Heart left ventricle (tissue), 16 donors: ENCODE data around the gene CAPN10. TPM values are rescaled to one million over a fixed set of nuclear protein-coding genes. Genes with fewer than 3 reads are reported as not detected.
A peak's percentile ranks its signal among the peaks of the same experiment; 100 is the strongest.
"Not testable (repeated sequence)": the region's sequence is repeated elsewhere in the genome, so short reads cannot be mapped to it uniquely, and the experiment has no call there.

Experiments
- ATAC-seq, 4 donors: fragments of 200-7000 bp; cut with Tn5 transposase; one replicate each; pipeline ENCODE4 v1.9.1; 2020 to 2022; ENCODE audit warnings: moderate library complexity in 4 of 4, mild to moderate bottlenecking in 3 of 4, moderate number of reproducible peaks in 1 of 4
- DNase-seq, 5 donors: peaks; one replicate each; pipeline ENCODE4 v3.0.0-alpha.2; 2020
- H3K27ac ChIP-seq, 12 donors: fragments of 200-600 bp; sonication (generic) in 4 of 12; one replicate each; pipeline versions ENCODE4 v1.5.0 to v1.8.0; 2016 to 2022; ENCODE audit warnings: mild to moderate bottlenecking in 2 of 12
- H3K27me3 ChIP-seq, 9 donors: fragments of 200-600 bp; sonication (generic) in 2 of 9; one replicate each; pipeline versions ENCODE4 v1.5.1 to v1.8.0; 2016 to 2022; ENCODE audit warnings: mild to moderate bottlenecking in 3 of 9
- H3K36me3 ChIP-seq, 9 donors: fragments of 200-600 bp; sonication (generic) in 2 of 9; one replicate each; pipeline versions ENCODE4 v1.5.0 to v1.8.0; 2018 to 2022; ENCODE audit warnings: mild to moderate bottlenecking in 2 of 9
- H3K4me1 ChIP-seq, 12 donors: fragments of 200-600 bp; sonication (generic) in 4 of 12; one replicate each; pipeline versions ENCODE4 v1.5.0 to v1.8.0; 2016 to 2022; ENCODE audit warnings: mild to moderate bottlenecking in 3 of 12
- H3K4me3 ChIP-seq, 12 donors: fragments of 200-600 bp; sonication (generic) in 4 of 12; one replicate each; pipeline versions ENCODE4 v1.5.0 to v1.8.0; 2017 to 2022; ENCODE audit warnings: mild to moderate bottlenecking in 9 of 12, moderate library complexity in 4 of 12
- H3K9me3 ChIP-seq, 12 donors: fragments of 200-600 bp; sonication (generic) in 4 of 12; one replicate each; pipeline versions ENCODE4 v1.5.0 to v1.8.0; 2016 to 2022; ENCODE audit warnings: mild to moderate bottlenecking in 1 of 12
- POLR2A ChIP-seq, 2 donors: fragments of 450-650 bp; IDR thresholded peaks; one replicate each; pipeline ENCODE4 v1.6.1; 2017; ENCODE audit warnings: antibody characterized with exemption in 2 of 2, mild to moderate bottlenecking in 2 of 2, moderate library complexity in 2 of 2
- WGBS, 4 donors: extraction: QIAGEN DNeasy Blood & Tissue Kit in 2 of 4; methylation state at CpG; one replicate each; pipeline versions ENCODE4 v1.1.5 to v1.1.7; 2013 to 2018; 5-methylcytosine and 5-hydroxymethylcytosine counted together
- intact Hi-C, 10 donors: fragments of 100-400 bp; cut with DNase I; formaldehyde crosslinking; loops; one replicate each; pipeline versions ENCODE4 v1.11.1 to v1.14.2; 2022
- polyA plus RNA-seq, 2 donors: library from polyadenylated mRNA; stranded (reverse); fragments of 200-250 nt; gene quantifications; one replicate each; pipeline ENCODE4 v1.2.3, GENCODE V29; 2013
- total RNA-seq, 9 donors: library from RNA; depleted of rRNA in 2 of 9; stranded (reverse); fragments of >200 nt in 2 of 9; fragmentation: NEBNext Ultra II Directional in 3 of 9; extraction: Animal tissue kit (Norgen Biotek cat#: 25700) in 3 of 9; gene quantifications; one replicate each; pipeline versions ENCODE4 v1.1.0 to v1.2.4, GENCODE V29; 2016 to 2023
- TF ChIP-seq, protein P1 (sequence below), 12 donors: fragments of 200-600 bp; sonication (generic) in 4 of 12; IDR thresholded peaks; one replicate each; pipeline versions ENCODE4 v1.5.0 to v1.8.0; 2018 to 2022; ENCODE audit warnings: antibody characterized with exemption in 12 of 12, mild to moderate bottlenecking in 5 of 12
- donor health status: ischemic (EF 13 %, LVEDD 7.1; RV severe dilation, severe dysfunction).
- donor health status: healthy with polysubstance abuse.
- donor health status: DM: no; HTN: yes; CAD: no.
- donor health status: DM: no; HTN: no; CAD: no.
- donor health status: ischemic (EF 25% LVEDD 6.9; RV normal size, moderate dysfunction).
- donor health status: ischemic (EF 25% LVEDD 5.7; RV mildly dilated, moderate dysfunction).
- donor health status: healthy.
- donor health status: DM: yes; HTN: yes; CAD: no.
- donor health status: ischemic (EF 35%, LVEDD 5.7; RV mildly dilated, moderate dysfunction).
- donor health status: nonischemic (EF 11% LVEDD 7.7; RV severe dilation, severe dysfunction).
- donor health status: DM: yes; HTN: yes; CAD: no.
- donor health status: PGD.
- donor health status: ischemic (EF 29% LVEDD 5.4; RV normal size, mild dysfunction).
- donor health status: nonischemic (EF 23%, LVEDD 6.1; RV moderate dilation, normal function).

CAPN10 gene
- total and polyA plus RNA-seq, 11 donors, result 14.9 to 39.7 (median 21.9) TPM

DNA sequence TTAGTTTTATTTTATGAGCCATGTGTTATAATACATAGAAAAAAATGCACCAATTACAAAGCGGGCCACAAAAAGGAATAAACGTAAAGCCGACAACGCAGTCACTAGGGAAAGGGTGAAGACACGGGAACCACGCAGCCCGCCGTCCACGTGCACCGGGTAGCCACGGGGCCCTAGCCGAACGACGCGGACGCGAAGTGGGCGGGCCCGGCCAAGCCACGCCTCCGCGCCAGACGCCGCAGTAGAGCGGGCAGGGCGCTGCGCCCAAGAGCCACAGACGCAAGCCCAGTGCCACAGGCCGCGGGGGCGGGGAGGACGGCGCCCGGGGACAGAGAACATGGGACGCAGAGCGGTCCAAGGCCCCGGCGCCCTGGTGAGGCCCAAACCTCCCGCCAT, 26.5 kb upstream of the CAPN10 start, which contains the start of gene DUSP28:
Gene DUSP28 (plus strand): TSS at position 274 of the 396 bp plus-strand sequence. CDS start 328 bp downstream, outside the sequence.
- TF ChIP-seq, protein P1, sequence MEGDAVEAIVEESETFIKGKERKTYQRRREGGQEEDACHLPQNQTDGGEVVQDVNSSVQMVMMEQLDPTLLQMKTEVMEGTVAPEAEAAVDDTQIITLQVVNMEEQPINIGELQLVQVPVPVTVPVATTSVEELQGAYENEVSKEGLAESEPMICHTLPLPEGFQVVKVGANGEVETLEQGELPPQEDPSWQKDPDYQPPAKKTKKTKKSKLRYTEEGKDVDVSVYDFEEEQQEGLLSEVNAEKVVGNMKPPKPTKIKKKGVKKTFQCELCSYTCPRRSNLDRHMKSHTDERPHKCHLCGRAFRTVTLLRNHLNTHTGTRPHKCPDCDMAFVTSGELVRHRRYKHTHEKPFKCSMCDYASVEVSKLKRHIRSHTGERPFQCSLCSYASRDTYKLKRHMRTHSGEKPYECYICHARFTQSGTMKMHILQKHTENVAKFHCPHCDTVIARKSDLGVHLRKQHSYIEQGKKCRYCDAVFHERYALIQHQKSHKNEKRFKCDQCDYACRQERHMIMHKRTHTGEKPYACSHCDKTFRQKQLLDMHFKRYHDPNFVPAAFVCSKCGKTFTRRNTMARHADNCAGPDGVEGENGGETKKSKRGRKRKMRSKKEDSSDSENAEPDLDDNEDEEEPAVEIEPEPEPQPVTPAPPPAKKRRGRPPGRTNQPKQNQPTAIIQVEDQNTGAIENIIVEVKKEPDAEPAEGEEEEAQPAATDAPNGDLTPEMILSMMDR (IDR thresholded peaks at IDR 0.05), result no peak
- TF ChIP-seq POLR2A (IDR thresholded peaks at IDR 0.05), result peak; percentile 68 to 90
- DNase-seq (peak; percentile 92 to 96 (median 94)), ATAC-seq (peak; percentile 69 to 86 (median 82))
- H3K4me3 ChIP-seq, result peak within 1 kb of the TSS; percentile 43 to 94 (median 90)
- peaks cover 0 to 12% (median 0%) of the 10 kb centered on the region in 9 donors for H3K36me3 ChIP-seq
- H3K4me1 ChIP-seq, result peaks cover 7 to 75% (median 39%) of the 10 kb centered on the region in 12 donors
- H3K27me3 ChIP-seq, result peaks cover 0 to 3% (median 0%) of the 10 kb centered on the region in 9 donors
- no peaks in the 10 kb centered on the region for H3K9me3 ChIP-seq
- H3K27ac ChIP-seq, result peak within 1 kb of the TSS; percentile 99 to 100 (median 100)
- intact Hi-C loops, result loop anchor here in 3 of 10 donors (2.0 to 10.0 kb wide), 4 partner anchors 27 to 535 kb away; partner anchors contain the start of genes CAPN10 (in 2 of the 3), NDUFA10 (in 1 of the 3) and SNED1 (in 1 of the 3)
- 1% methylated on average over 29 to 39 of the region's 39 CpGs for WGBS, 4 donors

DNA sequence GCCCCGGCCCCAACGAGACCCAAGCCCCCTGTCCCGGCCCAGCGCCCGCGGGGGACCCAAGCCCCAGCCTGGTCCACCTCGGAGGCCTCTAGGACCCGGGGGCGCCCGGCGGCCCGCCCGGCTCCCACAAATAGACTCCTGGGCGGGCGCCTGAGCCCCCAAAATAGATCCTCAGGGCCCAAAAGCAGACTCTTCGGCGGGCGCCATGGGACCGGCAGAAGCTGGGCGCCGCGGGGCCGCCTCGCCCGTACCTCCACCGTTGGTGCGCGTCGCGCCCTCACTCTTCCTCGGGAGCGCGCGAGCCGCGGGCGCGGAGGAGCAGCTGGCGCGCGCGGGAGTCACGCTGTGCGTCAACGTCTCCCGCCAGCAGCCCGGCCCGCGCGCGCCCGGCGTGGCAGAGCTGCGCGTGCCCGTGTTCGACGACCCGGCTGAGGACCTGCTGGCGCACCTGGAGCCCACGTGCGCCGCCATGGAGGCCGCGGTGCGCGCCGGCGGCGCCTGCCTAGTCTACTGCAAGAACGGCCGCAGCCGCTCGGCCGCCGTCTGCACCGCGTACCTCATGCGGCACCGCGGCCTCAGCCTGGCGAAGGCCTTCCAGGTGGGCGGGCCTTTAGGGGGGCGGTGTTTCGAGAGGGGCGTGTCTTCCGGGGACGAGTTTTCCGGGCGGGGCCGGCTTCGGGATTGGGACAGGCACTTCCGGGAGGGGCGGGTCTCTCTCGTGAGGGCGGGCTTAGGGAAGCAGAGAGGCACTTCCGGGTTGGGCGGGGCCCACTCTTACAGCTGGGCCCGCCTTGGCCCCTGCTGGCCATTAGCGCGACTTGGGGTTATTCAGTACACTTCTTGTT, 25.8 kb upstream of the CAPN10 start:
- peak; percentile 14 to 77 for TF ChIP-seq POLR2A (IDR thresholded peaks at IDR 0.05)
- TF ChIP-seq, protein P1 (IDR thresholded peaks at IDR 0.05), result peak in 11 of 12 donors; percentile 11 to 52 (median 28)
- H3K9me3 ChIP-seq, result no peaks in the 10 kb centered on the region
- peak overlapping the region; percentile 99 to 100 (median 100) for H3K27ac ChIP-seq
- ATAC-seq, result peak; percentile 86 to 95 (median 92)
- peak overlapping the region; percentile 43 to 94 (median 90) for H3K4me3 ChIP-seq
- intact Hi-C loops, result loop anchor here in 3 of 10 donors (1.0 to 10.0 kb wide), 5 partner anchors 26 to 536 kb away; partner anchors contain the start of genes CAPN10 (in 3 of the 3), NDUFA10 (in 1 of the 3) and SNED1 (in 1 of the 3)
- peaks cover 0 to 3% (median 0%) of the 10 kb centered on the region in 9 donors for H3K27me3 ChIP-seq
- peak; percentile 100 for DNase-seq
- peaks cover 0 to 12% (median 0%) of the 10 kb centered on the region in 9 donors for H3K36me3 ChIP-seq
- 0 to 1% (median 0%) methylated on average over 24 to 101 of the region's 101 CpGs for WGBS, 4 donors
- H3K4me1 ChIP-seq, result peaks cover 7 to 81% (median 45%) of the 10 kb centered on the region in 12 donors

DNA sequence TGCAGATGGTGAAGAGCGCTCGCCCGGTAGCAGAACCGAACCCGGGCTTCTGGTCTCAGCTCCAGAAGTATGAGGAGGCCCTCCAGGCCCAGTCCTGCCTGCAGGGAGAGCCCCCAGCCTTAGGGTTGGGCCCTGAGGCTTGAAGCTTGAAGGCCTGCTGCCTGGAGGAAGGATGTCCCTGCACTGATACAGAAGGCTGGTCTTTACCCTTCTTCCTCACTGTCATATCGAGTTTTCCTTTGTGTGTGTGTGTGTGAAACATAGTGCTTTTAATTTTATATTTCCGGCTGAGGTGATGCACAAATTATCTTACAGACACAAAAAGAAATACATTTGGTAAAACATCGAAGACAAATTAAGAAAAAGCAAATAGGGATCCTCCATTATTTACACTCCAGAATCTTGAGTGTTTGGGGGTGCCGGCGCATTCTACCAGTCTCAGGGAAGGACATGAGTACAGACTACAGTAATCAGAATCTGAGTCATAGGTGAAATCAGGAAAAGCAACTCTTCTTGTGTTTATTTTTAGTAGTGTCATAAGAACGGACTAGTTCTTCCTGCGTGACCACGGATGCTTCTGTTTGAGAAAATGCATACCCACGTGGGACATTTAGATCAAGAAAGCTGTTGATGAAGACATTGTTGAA, 25.1 kb upstream of the CAPN10 start:
- H3K9me3 ChIP-seq, result no peaks in the 10 kb centered on the region
- H3K4me3 ChIP-seq, result peak overlapping the region; percentile 37 to 94 (median 90)
- TF ChIP-seq, protein P1 (IDR thresholded peaks at IDR 0.05), result peak in 2 of 12 donors; percentile 2 to 15
- TF ChIP-seq POLR2A (IDR thresholded peaks at IDR 0.05), result peak in 1 of 2 donors; percentile 64
- WGBS, 4 donors, result 14 to 33% (median 19%) methylated on average over 9 to 14 of the region's 14 CpGs
- peaks cover 0 to 12% (median 0%) of the 10 kb centered on the region in 9 donors for H3K36me3 ChIP-seq
- H3K27me3 ChIP-seq, result peaks cover 0 to 3% (median 0%) of the 10 kb centered on the region in 9 donors
- H3K27ac ChIP-seq, result peak overlapping the region; percentile 75 to 100 (median 100)
- intact Hi-C loops, result loop anchor here in 3 of 10 donors (1.0 to 10.0 kb wide), 5 partner anchors 25 to 537 kb away; partner anchors contain the start of genes CAPN10 (in 3 of the 3), NDUFA10 (in 1 of the 3) and SNED1 (in 1 of the 3)
- DNase-seq (no peak), ATAC-seq (peak in 2 of 4 donors; percentile 1 to 3)
- H3K4me1 ChIP-seq, result peaks cover 7 to 88% (median 51%) of the 10 kb centered on the region in 12 donors

DNA sequence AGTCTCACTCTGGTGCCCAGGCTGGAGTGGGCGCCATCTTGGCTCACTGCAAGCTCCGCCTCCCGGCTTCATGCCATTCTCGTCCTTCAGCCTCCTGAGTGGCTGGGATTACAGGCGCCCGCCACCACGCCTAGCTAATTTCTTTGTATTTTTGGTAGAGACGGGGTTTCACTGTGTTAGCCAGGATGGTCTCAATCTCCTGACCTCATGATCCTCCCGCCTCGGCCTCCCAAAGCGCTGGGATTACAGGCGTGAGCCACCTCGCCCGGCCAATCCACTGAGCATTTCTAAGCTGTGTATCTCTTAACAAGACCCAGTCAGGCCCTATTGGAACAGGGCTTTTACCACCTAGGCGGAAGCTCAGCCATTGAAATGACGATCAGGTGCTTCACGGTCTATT, 23.3 kb upstream of the CAPN10 start:
- 93 to 99% (median 97%) methylated on average over 17 of the region's 17 CpGs for WGBS, 4 donors
- H3K27ac ChIP-seq, result peak overlapping the region in 1 of 12 donors; percentile 100
- intact Hi-C loops, result loop anchor here in 2 of 10 donors (10.0 kb wide), 3 partner anchors 328 to 538 kb away; partner anchors contain the start of genes NDUFA10 (in 1 of the 2) and SNED1 (in 1 of the 2)
- H3K9me3 ChIP-seq, ATAC-seq, H3K27me3 ChIP-seq, H3K4me3 ChIP-seq: not testable (repeated sequence)
- H3K4me1 ChIP-seq, result peaks cover 10 to 86% (median 53%) of the 10 kb centered on the region in 12 donors
- H3K36me3 ChIP-seq, result peaks cover 0 to 12% (median 0%) of the 10 kb centered on the region in 9 donors
- peak in 1 of 5 donors; percentile 51 for DNase-seq
